ENCODE results near the gene FBXW12.

The FBXW12 gene

DNA sequence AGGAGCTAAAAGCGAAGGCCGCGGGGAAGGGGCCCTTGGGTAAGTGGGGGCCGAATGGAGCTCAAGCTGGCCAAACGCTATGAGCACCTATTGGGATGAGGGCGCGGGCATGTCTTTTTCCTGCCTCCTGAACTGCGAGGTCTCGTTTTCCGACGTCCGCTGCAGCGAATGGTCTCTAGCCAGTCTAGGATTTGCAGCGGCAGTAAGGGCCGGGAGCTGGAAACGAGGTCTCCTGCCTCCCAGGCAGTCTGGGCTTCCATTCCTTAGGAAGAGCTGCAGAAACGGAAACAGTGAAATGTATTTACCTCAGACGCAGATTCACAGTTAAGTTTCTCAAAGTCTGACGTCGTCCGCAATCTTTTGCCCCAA, 68.6 kb downstream of the FBXW12 start:
- TF ChIP-seq SIN3A (IDR thresholded peaks at IDR 0.05; ENCODE audit: borderline replicate concordance, insufficient read depth, low read length), result no peak
- no peak for TF ChIP-seq FOXP2 (optimal IDR thresholded peaks at IDR 0.05; ENCODE audit: borderline replicate concordance, extremely low read depth, extremely low read length, insufficient read depth)
- no peak for TF ChIP-seq TAF1 (IDR thresholded peaks at IDR 0.05; ENCODE audit: borderline replicate concordance, insufficient read depth, low read length)
- TF ChIP-seq, protein P1, sequence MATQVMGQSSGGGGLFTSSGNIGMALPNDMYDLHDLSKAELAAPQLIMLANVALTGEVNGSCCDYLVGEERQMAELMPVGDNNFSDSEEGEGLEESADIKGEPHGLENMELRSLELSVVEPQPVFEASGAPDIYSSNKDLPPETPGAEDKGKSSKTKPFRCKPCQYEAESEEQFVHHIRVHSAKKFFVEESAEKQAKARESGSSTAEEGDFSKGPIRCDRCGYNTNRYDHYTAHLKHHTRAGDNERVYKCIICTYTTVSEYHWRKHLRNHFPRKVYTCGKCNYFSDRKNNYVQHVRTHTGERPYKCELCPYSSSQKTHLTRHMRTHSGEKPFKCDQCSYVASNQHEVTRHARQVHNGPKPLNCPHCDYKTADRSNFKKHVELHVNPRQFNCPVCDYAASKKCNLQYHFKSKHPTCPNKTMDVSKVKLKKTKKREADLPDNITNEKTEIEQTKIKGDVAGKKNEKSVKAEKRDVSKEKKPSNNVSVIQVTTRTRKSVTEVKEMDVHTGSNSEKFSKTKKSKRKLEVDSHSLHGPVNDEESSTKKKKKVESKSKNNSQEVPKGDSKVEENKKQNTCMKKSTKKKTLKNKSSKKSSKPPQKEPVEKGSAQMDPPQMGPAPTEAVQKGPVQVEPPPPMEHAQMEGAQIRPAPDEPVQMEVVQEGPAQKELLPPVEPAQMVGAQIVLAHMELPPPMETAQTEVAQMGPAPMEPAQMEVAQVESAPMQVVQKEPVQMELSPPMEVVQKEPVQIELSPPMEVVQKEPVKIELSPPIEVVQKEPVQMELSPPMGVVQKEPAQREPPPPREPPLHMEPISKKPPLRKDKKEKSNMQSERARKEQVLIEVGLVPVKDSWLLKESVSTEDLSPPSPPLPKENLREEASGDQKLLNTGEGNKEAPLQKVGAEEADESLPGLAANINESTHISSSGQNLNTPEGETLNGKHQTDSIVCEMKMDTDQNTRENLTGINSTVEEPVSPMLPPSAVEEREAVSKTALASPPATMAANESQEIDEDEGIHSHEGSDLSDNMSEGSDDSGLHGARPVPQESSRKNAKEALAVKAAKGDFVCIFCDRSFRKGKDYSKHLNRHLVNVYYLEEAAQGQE (IDR thresholded peaks at IDR 0.05; ENCODE audit: insufficient read depth in 1 of 2, low read depth in 2 of 2, low read length in 2 of 2), result no peak
- no peak for TF ChIP-seq POLR2AphosphoS5 (IDR thresholded peaks at IDR 0.05; ENCODE audit: low read depth, low read length)

DNA sequence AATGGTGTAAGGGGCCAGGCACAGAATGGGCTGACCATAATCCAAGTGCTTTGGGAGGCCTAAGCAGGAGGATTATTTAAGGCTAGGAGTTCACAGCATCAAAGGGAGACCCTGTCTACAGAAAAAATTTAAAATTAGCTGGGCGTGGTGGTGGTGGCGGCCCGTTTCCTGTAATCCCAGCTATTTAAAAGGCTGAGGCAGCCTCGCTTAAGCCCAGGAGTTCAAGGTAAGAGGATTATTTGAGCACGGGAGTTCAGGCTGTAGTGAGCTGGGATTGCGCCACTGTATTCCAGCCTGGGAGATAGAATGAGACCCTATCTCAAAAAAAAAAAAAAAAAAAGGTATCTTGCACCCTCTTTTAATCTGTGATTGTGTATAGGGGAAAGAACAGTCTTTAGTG, 69.9 kb downstream of the FBXW12 start:
- TF ChIP-seq SIN3A (IDR thresholded peaks at IDR 0.05; ENCODE audit: borderline replicate concordance, insufficient read depth, low read length) (no peak), POLR2AphosphoS5 (IDR thresholded peaks at IDR 0.05; ENCODE audit: low read depth, low read length) (no peak), FOXP2 (optimal IDR thresholded peaks at IDR 0.05; ENCODE audit: borderline replicate concordance, extremely low read depth, extremely low read length, insufficient read depth) (no peak), TAF1 (IDR thresholded peaks at IDR 0.05; ENCODE audit: borderline replicate concordance, insufficient read depth, low read length) (no peak)
- TF ChIP-seq, protein P1 (IDR thresholded peaks at IDR 0.05; ENCODE audit: insufficient read depth in 1 of 2, low read depth in 2 of 2, low read length in 2 of 2), result no peak
